H9 (cell line): ENCODE data around the gene ALKBH7. TPM values are rescaled to one million over a fixed set of nuclear protein-coding genes. Genes with fewer than 3 reads are reported as not detected.

ENCODE experiments used
- DNase-seq: peaks from one replicate; pipeline ENCODE4 v3.0.0-alpha.2; 2017
- H2AFZ ChIP-seq: one replicate; pipeline ENCODE4 v1.6.1; 2013; ENCODE audit warnings: mild to moderate bottlenecking, low read length, control low read depth, moderate library complexity
- H2AK5ac ChIP-seq: 2 replicates; pipeline ENCODE4 v1.6.1; 2013; ENCODE audit warnings: low read length, control low read depth, mixed read lengths; ENCODE audit not compliant: insufficient read length
- H2BK120ac ChIP-seq: one replicate; pipeline ENCODE4 v1.6.1; 2013; ENCODE audit warnings: low read depth, mild to moderate bottlenecking, low read length, control low read depth, inconsistent platforms; ENCODE audit not compliant: poor library complexity, severe bottlenecking
- H2BK12ac ChIP-seq: 2 replicates; pipeline ENCODE4 v1.6.1; 2013; ENCODE audit warnings: low read length, control low read depth, mixed read lengths, low read depth; ENCODE audit not compliant: insufficient read length
- H2BK15ac ChIP-seq: 2 replicates; pipeline ENCODE4 v1.6.1; 2013; ENCODE audit warnings: low read depth, low read length, control low read depth
- H2BK20ac ChIP-seq: one replicate; pipeline ENCODE4 v1.6.1; 2013; ENCODE audit warnings: low read depth, mild to moderate bottlenecking, low read length, control low read depth, inconsistent platforms; ENCODE audit not compliant: poor library complexity, severe bottlenecking
- H2BK5ac ChIP-seq: 2 replicates; pipeline ENCODE4 v1.6.1; 2013; ENCODE audit warnings: low read length, control low read depth, mixed read lengths; ENCODE audit not compliant: insufficient read length
- H3K14ac ChIP-seq: 2 replicates; pipeline ENCODE4 v1.6.1; 2013; ENCODE audit warnings: low read length, control low read depth; ENCODE audit not compliant: insufficient read depth
- H3K18ac ChIP-seq: 2 replicates; pipeline ENCODE4 v1.6.1; 2013; ENCODE audit warnings: low read depth, mild to moderate bottlenecking, mixed read lengths, low read length, control low read depth; ENCODE audit not compliant: insufficient read length
- H3K23ac ChIP-seq: 2 replicates; pipeline ENCODE4 v1.6.1; 2013; ENCODE audit warnings: low read length, control low read depth, mixed read lengths, low read depth; ENCODE audit not compliant: insufficient read length
- H3K23me2 ChIP-seq: 2 replicates; pipeline ENCODE4 v1.6.1; 2013; ENCODE audit warnings: low read depth, mild to moderate bottlenecking, mixed read lengths, low read length, control low read depth; ENCODE audit not compliant: insufficient read length, poor library complexity, severe bottlenecking
- H3K27ac ChIP-seq: 2 replicates; pipeline ENCODE4 v1.5.1; 2013; ENCODE audit warnings: low read length, control low read depth, mixed read lengths, low read depth; ENCODE audit not compliant: insufficient read length
- H3K27me3 ChIP-seq: 2 replicates; pipeline ENCODE4 v1.6.1; 2013; ENCODE audit warnings: low read length, control low read depth, inconsistent platforms; ENCODE audit not compliant: insufficient read depth
- H3K4ac ChIP-seq: 2 replicates; pipeline ENCODE4 v1.6.1; 2013; ENCODE audit warnings: low read depth, mild to moderate bottlenecking, control low read depth, inconsistent platforms, low read length, moderate library complexity
- H3K4me1 ChIP-seq: 2 replicates; pipeline ENCODE4 v1.6.1; 2013; ENCODE audit warnings: low read length, control low read depth, inconsistent platforms; ENCODE audit not compliant: insufficient read depth
- H3K4me2 ChIP-seq: 2 replicates; pipeline ENCODE4 v1.6.1; 2013; ENCODE audit warnings: low read length, control low read depth, mixed read lengths; ENCODE audit not compliant: insufficient read length, insufficient read depth
- H3K56ac ChIP-seq: 2 replicates; pipeline ENCODE4 v1.6.1; 2013; ENCODE audit warnings: low read depth, mild to moderate bottlenecking, mixed read lengths, low read length, control low read depth; ENCODE audit not compliant: insufficient read length
- H3K79me1 ChIP-seq: 2 replicates; pipeline ENCODE4 v1.6.1; 2013; ENCODE audit warnings: low read depth, mild to moderate bottlenecking, moderate library complexity, low read length, control low read depth, inconsistent platforms; ENCODE audit not compliant: insufficient read depth, poor library complexity, severe bottlenecking
- H3K79me2 ChIP-seq: 2 replicates; pipeline ENCODE4 v1.6.1; 2013; ENCODE audit warnings: low read length, control low read depth, inconsistent platforms; ENCODE audit not compliant: insufficient read depth
- H3K9ac ChIP-seq: 2 replicates; pipeline ENCODE4 v1.6.1; 2013; ENCODE audit warnings: low read length, control low read depth, mixed read lengths; ENCODE audit not compliant: insufficient read length; ENCODE audit errors: extremely low read depth
- H3K9me3 ChIP-seq: one replicate; pipeline ENCODE4 v1.6.1; 2013; ENCODE audit warnings: low read depth, low read length, inconsistent platforms; ENCODE audit not compliant: control insufficient read depth
- H3T11ph ChIP-seq: one replicate; pipeline ENCODE4 v1.6.1; 2013; ENCODE audit warnings: mild to moderate bottlenecking, low read length, control low read depth, inconsistent platforms
- H4K20me1 ChIP-seq: one replicate; pipeline ENCODE4 v1.6.1; 2013; ENCODE audit not compliant: control insufficient read depth, insufficient read length, insufficient read depth
- H4K5ac ChIP-seq: 2 replicates; pipeline ENCODE4 v1.6.1; 2013; ENCODE audit warnings: low read depth, mild to moderate bottlenecking, mixed read lengths, low read length, control low read depth; ENCODE audit not compliant: insufficient read length
- H4K8ac ChIP-seq: replicated peaks from 2 replicates; pipeline ENCODE4 v1.6.1; 2013; ENCODE audit warnings: low read length, control low read depth, mixed read lengths, low read depth; ENCODE audit not compliant: insufficient read length
- H4K91ac ChIP-seq: 2 replicates; pipeline ENCODE4 v1.6.1; 2013; ENCODE audit warnings: low read depth, mild to moderate bottlenecking, moderate library complexity, mixed read lengths, low read length, control low read depth; ENCODE audit not compliant: insufficient read length
- H3K27ac Mint-ChIP-seq, 3 experiments: 2 replicates in 2 of 3; 3 replicates in 1 of 3; pipeline ENCODE4 v1.8.0; 2020 to 2021; ENCODE audit warnings: mixed read lengths in 3 of 3, mild to moderate bottlenecking in 1 of 3, moderate library complexity in 1 of 3
- H3K27me3 Mint-ChIP-seq: 2 replicates; pipeline ENCODE4 v1.8.0; 2021; ENCODE audit warnings: low read depth, mild to moderate bottlenecking, moderate library complexity, mixed read lengths
- H3K36me3 Mint-ChIP-seq, 3 experiments: 2 replicates in 2 of 3; 3 replicates in 1 of 3; pipeline ENCODE4 v1.8.0; 2020 to 2021; ENCODE audit warnings: low read depth in 3 of 3, mixed read lengths in 3 of 3; ENCODE audit not compliant: insufficient read depth in 1 of 3
- H3K4me1 Mint-ChIP-seq, 2 experiments: 2 replicates each; pipeline ENCODE4 v1.8.0; 2020; ENCODE audit warnings: mixed read lengths in 2 of 2
- H3K4me3 Mint-ChIP-seq, 2 experiments: 2 replicates in 1 of 2; 3 replicates in 1 of 2; pipeline ENCODE4 v1.8.0; 2020 to 2021; ENCODE audit warnings: mild to moderate bottlenecking in 2 of 2, mixed read lengths in 2 of 2, moderate library complexity in 1 of 2
- H3K9me3 Mint-ChIP-seq, 2 experiments: 2 replicates in 1 of 2; 3 replicates in 1 of 2; pipeline ENCODE4 v1.8.0; 2020; ENCODE audit warnings: mild to moderate bottlenecking in 2 of 2, mixed read lengths in 2 of 2, moderate library complexity in 1 of 2
- CTCF ChIP-seq: fragments of 200-600 bp; sonication (generic); conservative IDR thresholded peaks from 3 replicates; pipeline ENCODE4 v1.8.0; 2021; ENCODE audit warnings: antibody characterized with exemption, mild to moderate bottlenecking
- WGBS: extraction: QIAGEN DNeasy Blood & Tissue Kit; methylation state at CpG from one replicate; pipeline ENCODE4 v1.1.7; 2013; ENCODE audit warnings: missing lambda C conversion rate, low lambda C conversion rate, mixed read lengths; ENCODE audit not compliant: insufficient read length; ENCODE audit errors: extremely low coverage; 5-methylcytosine and 5-hydroxymethylcytosine counted together
- total RNA-seq: library from RNA; stranded (reverse); gene quantifications from 2 replicates; pipeline ENCODE4 v1.2.1, GENCODE V29; 2021

ALKBH7 gene
- total RNA-seq, 1 experiment from 2014 or later, result 85.7 TPM

DNA sequence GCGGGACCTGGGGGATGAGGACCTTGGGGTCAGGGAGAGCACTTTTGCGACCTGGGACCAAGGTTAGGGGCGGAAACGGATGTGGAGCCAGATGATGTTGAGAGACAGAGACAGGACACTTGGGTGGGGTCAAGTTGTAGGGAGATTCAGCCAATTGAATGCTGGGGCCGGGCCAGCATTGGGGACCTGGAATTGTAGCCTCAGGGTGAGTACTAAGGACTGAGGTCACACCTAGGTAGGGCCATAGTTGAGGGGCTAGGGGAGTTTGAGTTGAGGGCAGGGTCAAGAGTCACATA, 1.2 kb downstream of the ALKBH7 start:
- H2BK120ac ChIP-seq, result no peak overlapping the region
- no peak overlapping the region for H3K56ac ChIP-seq
- H4K20me1 ChIP-seq, result no peaks in the 10 kb centered on the region
- H2BK5ac ChIP-seq, result no peak overlapping the region
- no peak overlapping the region for H3K18ac ChIP-seq
- H3K27ac ChIP-seq, result no peak overlapping the region
- Mint-ChIP-seq H3K36me3 (peaks cover 6 to 11% (median 7%) of the 10 kb centered on the region in 3 experiments; a peak in 6 of 7 replicates), H3K4me1 (peaks cover 9 to 24% of the 10 kb centered on the region in 2 experiments), H3K27ac (peak overlapping the region; percentile 93 to 98 (median 96); a peak in 6 of 7 replicates), H3K9me3 (no peaks in the 10 kb centered on the region), H3K27me3 (peaks cover 3% of the 10 kb centered on the region), H3K4me3 (peak overlapping the region; percentile 86 to 89)
- H3K23me2 ChIP-seq, result no peaks in the 10 kb centered on the region
- H3K14ac ChIP-seq, result no peak overlapping the region
- no peak overlapping the region for H3K23ac ChIP-seq
- no peak overlapping the region for H3K9ac ChIP-seq
- no peak for DNase-seq
- H2BK15ac ChIP-seq, result no peak overlapping the region
- no peak overlapping the region for H4K91ac ChIP-seq
- no peak overlapping the region for H2AFZ ChIP-seq
- no peaks in the 10 kb centered on the region for H3K79me1 ChIP-seq
- no peaks in the 10 kb centered on the region for H3K27me3 ChIP-seq
- H3K79me2 ChIP-seq, result no peaks in the 10 kb centered on the region
- H4K5ac ChIP-seq, result no peak overlapping the region
- WGBS, result no CpG with 5 or more reads among the region's 5 CpGs
- peak overlapping the region; percentile 5 for H3K4me2 ChIP-seq
- H2AK5ac ChIP-seq, result no peak overlapping the region
- TF ChIP-seq CTCF, result no peak
- no peaks in the 10 kb centered on the region for H3K4me1 ChIP-seq
- H2BK20ac ChIP-seq, result no peak overlapping the region
- H2BK12ac ChIP-seq, result no peak overlapping the region
- H4K8ac ChIP-seq, result no peak overlapping the region
- H3T11ph ChIP-seq, result no peak overlapping the region
- no peak overlapping the region for H3K4ac ChIP-seq
- no peaks in the 10 kb centered on the region for H3K9me3 ChIP-seq
